Activated naive CD8-positive, alpha-beta T cell treated with anti-CD3 and anti-CD28 coated beads, Interleukin-2, amount 50 U/mL, for 24 hours (primary cell): ENCODE measurements around the gene DNAH14.

Source experiments
- ATAC-seq: fragments of 150-1000 bp; cut with Tn5 transposase; one replicate; pipeline ENCODE4 v1.10.0; 2021
- DNase-seq: peaks from one replicate; pipeline ENCODE4 v3.0.0; 2021
- H3K27ac Mint-ChIP-seq: one replicate; pipeline ENCODE4 v1.8.0; 2021; ENCODE audit warnings: mild to moderate bottlenecking, mixed read lengths
- H3K27me3 Mint-ChIP-seq: one replicate; pipeline ENCODE4 v1.8.0; 2021; ENCODE audit warnings: mixed read lengths
- H3K36me3 Mint-ChIP-seq: one replicate; pipeline ENCODE4 v1.8.0; 2021; ENCODE audit warnings: low read depth, mixed read lengths
- H3K4me1 Mint-ChIP-seq: one replicate; pipeline ENCODE4 v1.8.0; 2021; ENCODE audit warnings: mixed read lengths
- H3K4me3 Mint-ChIP-seq: one replicate; pipeline ENCODE4 v1.8.0; 2021; ENCODE audit warnings: mild to moderate bottlenecking, moderate library complexity, mixed read lengths
- H3K9me3 Mint-ChIP-seq: one replicate; pipeline ENCODE4 v1.8.0; 2021; ENCODE audit warnings: mixed read lengths

Gene DNAH14

DNA sequence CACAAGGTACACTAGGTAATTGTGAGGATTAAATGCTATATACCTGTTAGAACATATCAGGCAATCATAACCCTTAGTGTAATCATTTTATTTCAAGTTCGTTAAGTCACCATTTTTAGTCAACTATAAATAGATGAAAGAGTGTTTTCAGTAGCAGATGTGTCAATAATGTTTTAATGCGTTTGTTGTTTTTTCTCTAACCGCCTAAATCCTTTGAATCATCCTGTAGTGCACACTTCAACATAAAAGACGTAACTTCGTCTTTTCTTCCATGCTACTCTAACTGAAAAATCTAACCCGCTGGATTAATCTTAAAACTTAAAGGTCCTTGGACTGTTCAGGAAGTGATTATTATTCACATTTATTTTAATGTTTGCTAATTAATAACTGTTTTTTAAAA is 505.6 kb downstream of the DNAH14 start:
- ATAC-seq: no peak
- Mint-ChIP-seq H3K9me3 (no peaks in the 10 kb centered on the region), H3K27ac (no peak overlapping the region)

DNA sequence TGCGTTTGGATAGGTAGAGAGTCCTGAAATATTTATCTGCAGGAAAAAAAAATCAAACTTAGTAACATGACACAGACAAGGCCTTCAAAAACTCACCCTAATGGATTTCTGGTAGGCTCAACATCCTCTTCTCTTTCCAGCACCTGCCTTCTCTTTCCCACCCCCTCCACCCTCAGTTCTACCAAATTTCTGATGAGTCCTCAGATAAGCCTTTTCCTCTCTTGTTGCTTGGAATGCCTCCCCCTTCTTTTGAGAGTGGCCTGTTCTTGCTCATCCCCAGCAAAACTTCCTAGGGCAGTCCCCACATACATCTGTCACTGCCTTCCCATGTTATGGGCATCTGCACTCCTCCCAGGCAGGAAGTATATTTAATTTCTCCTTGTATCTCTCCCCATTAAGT is 506.0 kb downstream of the DNAH14 start:
- Mint-ChIP-seq H3K4me3 (no peak overlapping the region), H3K27ac (no peak overlapping the region), H3K36me3 (no peaks in the 10 kb centered on the region), H3K9me3 (no peaks in the 10 kb centered on the region), H3K27me3 (no peaks in the 10 kb centered on the region), H3K4me1 (peaks cover 10% of the 10 kb centered on the region)
- no peak for ATAC-seq
- DNase-seq: no peak

More for the DNA sequence above, 505.6 kb downstream of the DNAH14 start:
- Mint-ChIP-seq H3K27me3 (no peaks in the 10 kb centered on the region), H3K4me1 (peaks cover 14% of the 10 kb centered on the region), H3K4me3 (no peak overlapping the region), H3K36me3 (no peaks in the 10 kb centered on the region)
- DNase-seq: no peak

DNA sequence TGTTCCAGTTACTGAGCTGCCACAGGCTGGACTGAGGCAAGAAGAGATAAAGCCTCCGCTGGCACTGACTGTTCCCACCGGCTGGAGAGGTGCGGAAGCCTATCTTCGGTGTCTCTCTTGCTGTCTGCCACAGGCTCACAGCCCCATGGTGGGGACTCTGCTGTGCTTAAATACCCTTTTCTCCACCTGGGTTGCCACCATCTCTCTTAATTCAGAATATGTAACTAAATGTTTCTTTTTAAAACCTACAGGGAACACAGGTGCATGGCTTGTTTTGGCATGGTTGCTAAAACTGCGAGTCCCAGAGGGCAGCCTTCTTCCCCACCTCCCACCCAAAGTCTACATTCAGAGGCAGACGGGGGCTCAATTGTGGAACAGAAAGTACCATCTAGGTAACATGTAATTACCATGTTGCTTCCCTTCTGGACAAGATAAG is 506.5 kb downstream of the DNAH14 start:
- no peaks in the 10 kb centered on the region for H3K27me3 Mint-ChIP-seq
- no peak overlapping the region for H3K4me3 Mint-ChIP-seq
- no peaks in the 10 kb centered on the region for H3K9me3 Mint-ChIP-seq
- DNase-seq (no peak), ATAC-seq (peak; percentile 36)
- H3K4me1 Mint-ChIP-seq: peaks cover 10% of the 10 kb centered on the region
- H3K36me3 Mint-ChIP-seq: no peaks in the 10 kb centered on the region
- no peak overlapping the region for H3K27ac Mint-ChIP-seq

DNA sequence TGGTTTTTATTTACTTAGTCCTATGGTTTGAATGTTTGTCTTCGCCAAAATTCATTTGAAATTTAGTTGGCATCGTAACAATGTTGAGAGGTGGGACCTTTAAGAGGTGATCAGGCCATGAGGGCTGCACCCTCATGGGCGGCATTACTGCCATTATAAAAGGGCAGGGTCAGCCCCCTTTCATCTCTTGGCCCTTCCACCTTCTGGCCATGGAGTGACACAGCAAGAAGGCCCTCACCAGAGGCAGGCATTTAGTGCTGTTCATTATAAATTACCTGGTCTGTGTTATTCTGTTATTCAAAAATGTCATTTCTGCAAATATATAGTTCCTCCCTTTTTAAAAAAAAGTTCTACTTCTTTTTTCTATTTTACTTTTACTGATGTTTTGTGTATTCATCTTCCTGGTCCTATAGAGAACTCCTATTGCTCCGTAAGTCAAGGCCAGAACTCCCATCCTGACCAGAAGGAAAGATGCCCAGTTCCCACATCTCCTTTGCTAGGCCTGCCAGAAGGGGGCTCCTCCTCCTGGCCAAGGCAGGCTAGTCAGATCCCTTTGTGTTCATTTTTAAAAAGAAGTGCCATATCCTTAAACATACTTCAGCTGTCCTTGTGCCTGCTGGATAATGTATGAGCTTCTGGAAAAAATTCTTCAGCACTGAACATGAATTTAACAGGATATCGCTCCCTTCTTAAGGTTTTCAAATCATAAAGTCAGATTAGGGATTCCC is 508.4 kb downstream of the DNAH14 start:
- no peak for DNase-seq
- no peak overlapping the region for H3K27ac Mint-ChIP-seq

DNA sequence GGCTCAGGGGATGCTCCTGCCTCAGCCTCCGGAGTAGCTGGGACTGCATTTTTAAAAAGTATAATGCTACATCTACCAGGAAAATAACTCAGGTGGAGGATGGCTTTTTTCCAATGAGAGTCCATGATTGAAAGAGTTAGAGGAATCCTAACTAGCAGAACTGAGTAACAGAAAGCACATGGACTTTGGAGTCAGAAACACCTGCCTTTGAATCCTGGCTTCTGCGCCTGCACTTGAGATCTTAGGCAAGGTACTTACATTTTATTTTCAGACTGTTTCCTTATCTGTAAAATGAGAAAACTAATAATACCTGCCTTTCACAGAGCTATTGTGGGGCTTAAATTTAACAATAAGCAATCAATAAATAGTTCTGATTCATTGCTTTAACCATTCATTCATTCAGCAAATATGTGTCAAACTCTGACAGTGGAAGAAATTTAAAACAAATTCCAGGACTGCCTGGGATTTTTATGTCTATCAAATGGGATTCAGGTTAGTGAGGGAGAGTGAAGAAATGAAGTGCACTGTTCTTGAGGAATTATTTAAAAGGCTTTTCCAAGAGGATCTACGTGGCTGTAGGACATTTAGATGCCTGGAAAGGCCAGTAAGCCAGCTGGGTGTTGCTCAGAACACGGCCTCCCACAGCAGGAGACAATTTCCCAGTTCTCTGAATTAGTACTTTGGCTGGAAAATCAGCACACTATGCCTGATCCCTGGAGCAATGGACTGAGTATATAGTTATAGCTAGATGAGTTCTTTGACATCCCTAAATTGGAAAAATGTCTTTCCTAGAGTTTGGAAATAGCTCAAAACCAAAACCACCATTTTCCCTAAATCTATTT is 511.1 kb downstream of the DNAH14 start:
- H3K36me3 Mint-ChIP-seq: no peaks in the 10 kb centered on the region
- ATAC-seq (no peak), DNase-seq (no peak)
- H3K27ac Mint-ChIP-seq: no peak overlapping the region
- no peaks in the 10 kb centered on the region for H3K9me3 Mint-ChIP-seq
- H3K27me3 Mint-ChIP-seq: no peaks in the 10 kb centered on the region
- H3K4me3 Mint-ChIP-seq: no peak overlapping the region
- H3K4me1 Mint-ChIP-seq: peaks cover 47% of the 10 kb centered on the region

More for the DNA sequence above, 508.4 kb downstream of the DNAH14 start:
- Mint-ChIP-seq H3K27me3 (no peaks in the 10 kb centered on the region), H3K4me3 (no peak overlapping the region), H3K36me3 (no peaks in the 10 kb centered on the region), H3K4me1 (peaks cover 25% of the 10 kb centered on the region), H3K9me3 (no peaks in the 10 kb centered on the region)
- ATAC-seq: no peak

DNA sequence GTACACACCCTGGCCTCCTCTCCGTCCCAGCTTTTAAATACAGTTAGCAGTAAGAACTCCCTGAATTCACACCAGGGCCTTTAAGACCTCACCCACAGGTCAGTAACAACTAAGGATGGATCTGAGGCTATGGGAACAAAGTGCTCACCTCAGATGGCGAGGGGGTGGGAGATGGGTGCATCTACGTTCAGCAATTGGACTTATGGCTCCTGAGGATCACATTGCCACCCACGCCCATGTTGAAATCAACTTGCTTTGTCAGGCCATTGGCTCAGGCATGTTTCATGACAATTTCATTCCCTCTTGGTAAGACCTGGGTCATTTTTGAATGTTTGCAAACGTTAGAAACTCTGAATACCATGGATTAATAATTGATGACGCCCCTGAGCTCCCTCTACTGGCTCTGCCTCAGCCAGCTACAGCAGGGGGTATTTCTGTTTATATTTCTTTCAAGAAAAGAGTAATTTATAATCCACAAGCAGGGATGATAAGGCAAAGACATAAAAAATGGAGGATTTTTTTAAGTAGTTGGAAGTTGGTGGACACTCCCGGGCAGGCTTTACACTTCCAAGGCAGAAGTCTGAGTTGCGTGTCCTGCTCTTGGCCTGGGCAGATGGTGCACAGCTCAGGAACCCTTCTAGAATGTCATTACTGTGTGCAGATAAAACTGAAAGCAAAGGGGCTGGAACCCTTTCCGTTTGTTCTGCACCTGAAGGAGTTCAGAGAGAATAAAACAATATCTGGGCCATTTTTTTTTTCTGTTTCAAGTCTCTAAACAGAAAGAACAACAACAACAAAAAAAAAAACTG is 512.0 kb downstream of the DNAH14 start:
- H3K27ac Mint-ChIP-seq: peak overlapping the region; percentile 26
- DNase-seq: no peak
- no peaks in the 10 kb centered on the region for H3K27me3 Mint-ChIP-seq
- H3K36me3 Mint-ChIP-seq: no peaks in the 10 kb centered on the region
- H3K4me3 Mint-ChIP-seq: no peak overlapping the region
- H3K4me1 Mint-ChIP-seq: peaks cover 51% of the 10 kb centered on the region
- ATAC-seq: no peak
- no peaks in the 10 kb centered on the region for H3K9me3 Mint-ChIP-seq

DNA sequence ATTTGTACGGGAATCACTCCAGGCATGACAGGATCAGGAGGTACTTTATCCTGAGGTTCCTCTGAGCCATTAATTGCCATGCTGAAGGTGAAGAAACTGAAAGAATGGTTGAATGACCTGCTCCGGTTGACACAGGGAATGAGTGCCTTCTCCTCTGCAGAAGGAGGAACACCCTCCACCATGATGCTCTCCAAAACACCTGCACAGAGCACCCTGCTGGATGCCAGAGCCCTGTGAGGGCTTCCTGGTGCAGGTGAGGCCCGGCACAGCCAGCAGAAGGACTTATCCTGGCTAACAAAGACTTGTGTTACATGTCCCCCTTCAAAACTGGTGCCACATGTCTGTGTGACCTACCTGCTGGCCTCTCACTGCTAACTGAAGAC is 512.6 kb downstream of the DNAH14 start:
- Mint-ChIP-seq H3K27me3 (no peaks in the 10 kb centered on the region), H3K27ac (peak overlapping the region; percentile 26), H3K4me3 (no peak overlapping the region), H3K36me3 (no peaks in the 10 kb centered on the region), H3K9me3 (no peaks in the 10 kb centered on the region), H3K4me1 (peaks cover 55% of the 10 kb centered on the region)
- DNase-seq (no peak), ATAC-seq (no peak)

DNA sequence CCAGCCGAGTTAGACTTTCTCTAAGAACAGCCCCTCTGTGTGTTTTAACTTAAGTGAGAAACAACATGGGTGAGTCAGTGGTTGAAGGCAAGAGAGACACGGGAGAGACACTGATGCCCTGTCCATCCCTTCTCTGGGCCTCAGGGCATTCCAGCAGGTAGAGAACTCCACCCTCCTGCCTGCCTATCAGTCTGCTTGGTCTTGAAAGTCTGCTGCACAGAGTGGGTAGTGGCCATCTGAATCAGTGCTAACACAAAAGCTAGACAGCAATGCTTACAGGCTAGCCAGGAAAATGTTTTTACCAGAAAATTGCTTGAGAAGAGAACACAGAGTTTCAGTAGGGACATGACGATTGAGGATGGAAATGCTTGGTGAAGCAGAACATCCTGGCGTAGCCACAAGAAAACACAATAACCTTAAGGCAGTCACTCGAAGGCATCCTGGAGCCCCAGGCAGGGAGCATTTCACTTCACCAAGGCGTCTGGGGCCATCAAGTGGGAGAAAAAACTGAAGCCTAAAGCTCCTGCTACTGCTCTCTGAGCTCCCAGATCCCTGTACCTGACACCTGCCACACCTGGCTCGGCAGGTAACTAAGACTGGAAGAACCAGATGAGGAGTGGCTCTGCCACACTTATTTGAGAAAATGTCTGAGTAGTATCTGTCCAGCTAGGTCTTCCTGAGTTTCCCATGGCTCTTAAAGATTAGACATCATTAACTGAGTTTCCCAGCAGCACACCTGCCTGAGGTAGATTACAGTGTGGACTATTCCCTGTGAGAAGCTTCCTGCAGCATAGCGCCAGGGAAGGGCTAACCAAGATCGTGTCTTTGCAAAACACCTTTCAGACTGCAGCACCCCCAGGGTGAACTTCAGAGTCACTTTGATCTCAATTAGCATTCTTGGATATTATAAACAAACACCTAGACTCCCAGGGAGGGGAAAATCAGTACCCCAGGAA is 516.4 kb downstream of the DNAH14 start:
- Mint-ChIP-seq H3K36me3 (no peaks in the 10 kb centered on the region), H3K4me3 (peak overlapping the region; percentile 63), H3K27me3 (no peaks in the 10 kb centered on the region), H3K9me3 (no peaks in the 10 kb centered on the region), H3K27ac (peak overlapping the region; percentile 85), H3K4me1 (peaks cover 78% of the 10 kb centered on the region)
- no peak for ATAC-seq
- no peak for DNase-seq

DNA sequence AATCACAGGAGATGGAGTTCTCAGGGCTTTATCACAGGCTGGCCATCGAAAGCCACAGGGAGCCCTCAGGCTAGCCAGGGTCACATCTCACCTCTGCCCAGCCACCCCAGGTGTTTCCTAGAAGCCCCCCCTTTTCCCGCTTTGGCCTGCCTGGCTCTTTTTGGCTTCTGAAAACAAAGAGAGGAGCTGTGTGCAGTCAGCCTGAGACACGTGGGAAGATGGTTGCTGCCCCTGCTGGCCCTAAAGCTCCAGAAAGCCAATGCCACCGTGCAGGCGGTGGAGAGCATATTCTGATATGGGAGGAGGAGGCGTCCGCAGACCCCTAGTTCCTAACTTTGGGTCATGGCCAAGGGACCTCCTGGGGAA is 517.1 kb downstream of the DNAH14 start:
- peaks cover 82% of the 10 kb centered on the region for H3K4me1 Mint-ChIP-seq
- H3K4me3 Mint-ChIP-seq: no peak overlapping the region
- no peak for ATAC-seq

DNA sequence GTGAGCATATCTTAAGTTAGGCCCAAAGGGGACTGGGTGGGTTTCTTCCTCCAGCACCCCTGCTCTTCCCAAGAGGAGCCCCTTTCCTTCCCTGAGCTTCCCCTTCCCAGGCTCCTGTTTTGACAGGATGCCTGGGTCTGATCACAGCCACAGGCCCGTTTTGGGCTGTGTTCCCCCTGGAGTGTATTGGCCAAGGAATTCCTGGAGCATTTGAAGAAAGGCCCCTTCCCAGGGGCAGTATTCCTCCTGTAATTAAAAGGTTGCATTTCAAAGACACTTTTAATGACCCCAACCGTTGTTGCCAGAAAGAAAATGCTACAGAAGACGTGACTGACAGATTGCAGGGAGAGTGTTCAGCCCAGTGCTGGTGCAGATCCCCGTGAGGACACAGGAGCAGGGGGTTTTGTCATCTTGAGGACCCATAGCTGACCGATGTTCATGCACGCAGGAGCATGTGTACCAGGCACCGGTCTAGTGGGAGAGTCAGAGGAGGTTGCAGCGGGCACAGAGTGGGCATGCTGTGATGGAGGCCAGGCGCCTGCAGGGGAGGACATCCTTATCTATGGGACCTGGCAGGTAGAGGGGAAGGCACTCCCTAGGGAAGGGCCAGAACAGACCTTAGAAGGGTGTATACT is 517.6 kb downstream of the DNAH14 start:
- H3K27ac Mint-ChIP-seq: no peak overlapping the region
- DNase-seq: no peak
- no peaks in the 10 kb centered on the region for H3K36me3 Mint-ChIP-seq

More for the DNA sequence above, 517.1 kb downstream of the DNAH14 start:
- Mint-ChIP-seq H3K27me3 (no peaks in the 10 kb centered on the region), H3K27ac (no peak overlapping the region), H3K36me3 (no peaks in the 10 kb centered on the region), H3K9me3 (no peaks in the 10 kb centered on the region)
- no peak for DNase-seq

DNA sequence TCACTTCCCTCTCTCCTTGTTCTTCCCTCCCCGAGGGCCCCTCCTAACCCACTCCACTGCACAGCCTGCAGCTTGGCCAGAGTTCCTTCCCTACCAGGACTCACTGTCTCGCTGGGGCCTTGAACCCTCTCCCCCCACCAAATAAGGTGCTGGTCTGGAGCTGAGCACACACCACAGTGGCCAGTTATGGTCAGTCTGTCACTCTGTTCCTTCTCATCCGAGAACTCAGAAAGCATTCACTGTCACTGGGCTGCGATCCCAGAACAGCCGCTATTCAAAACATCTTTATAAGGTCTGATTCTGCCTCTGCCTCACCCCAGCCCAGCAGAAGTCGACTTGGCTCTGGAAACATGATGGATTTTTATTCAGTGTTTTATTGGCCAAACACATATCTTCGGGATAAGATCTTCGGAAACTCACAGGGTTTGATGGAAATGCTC is 518.2 kb downstream of the DNAH14 start:
- Mint-ChIP-seq H3K4me3 (no peak overlapping the region), H3K27ac (no peak overlapping the region), H3K9me3 (no peaks in the 10 kb centered on the region), H3K27me3 (no peaks in the 10 kb centered on the region), H3K4me1 (peaks cover 76% of the 10 kb centered on the region), H3K36me3 (no peaks in the 10 kb centered on the region)
- ATAC-seq (no peak), DNase-seq (no peak)

More for the DNA sequence above, 517.6 kb downstream of the DNAH14 start:
- Mint-ChIP-seq H3K4me3 (no peak overlapping the region), H3K9me3 (no peaks in the 10 kb centered on the region), H3K4me1 (peaks cover 77% of the 10 kb centered on the region), H3K27me3 (no peaks in the 10 kb centered on the region)
- ATAC-seq: no peak

DNA sequence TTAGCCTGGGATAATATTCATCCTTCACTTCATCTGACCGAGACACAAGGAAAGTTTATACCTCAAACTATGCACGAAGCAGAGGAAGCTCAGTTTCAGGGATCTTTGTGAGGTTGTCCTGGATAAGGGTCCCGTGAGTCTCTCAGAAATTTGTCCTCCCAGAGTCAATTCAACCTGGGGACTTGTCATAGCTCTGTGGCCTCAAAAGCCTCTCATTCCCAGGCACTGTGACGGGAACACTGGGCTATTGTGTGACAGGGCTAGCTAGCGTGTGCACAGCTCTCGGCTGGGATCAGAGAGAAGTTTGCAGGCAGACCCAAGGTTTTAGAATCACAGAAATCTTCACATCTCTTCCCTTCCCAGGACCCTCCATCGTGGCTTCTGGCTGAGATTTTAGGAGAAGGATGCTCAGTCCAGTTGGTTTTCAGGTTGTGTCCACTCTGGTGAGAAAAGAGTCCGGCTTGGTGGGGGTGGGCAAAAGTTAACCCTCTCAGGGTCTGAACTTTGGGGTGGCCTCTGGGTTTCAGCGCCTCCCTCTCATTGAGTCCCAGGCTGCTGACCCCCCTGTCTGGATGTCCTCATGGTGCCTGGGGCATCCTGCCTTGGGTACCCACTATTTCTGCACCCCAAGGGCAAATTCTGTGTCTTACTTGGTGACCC is 518.8 kb downstream of the DNAH14 start:
- DNase-seq (no peak), ATAC-seq (no peak)
- H3K27ac Mint-ChIP-seq: no peak overlapping the region
- H3K9me3 Mint-ChIP-seq: no peaks in the 10 kb centered on the region
- no peak overlapping the region for H3K4me3 Mint-ChIP-seq
- no peaks in the 10 kb centered on the region for H3K36me3 Mint-ChIP-seq
- peaks cover 73% of the 10 kb centered on the region for H3K4me1 Mint-ChIP-seq
- no peaks in the 10 kb centered on the region for H3K27me3 Mint-ChIP-seq
